Measurements from ENCODE around the gene CDKN1B.

The CDKN1B gene

GRCh38 chr12:12716793-12717585 lies at the start of gene CDKN1B:
Gene CDKN1B (plus strand): TSS chr12:12717368. CDS start chr12:12717840, 472 bp downstream.
- TF ChIP-seq ZBTB7A (IDR thresholded peaks at IDR 0.05; ENCODE audit: low read depth): peak; percentile 52; the same call in 1 of the 2 replicates
- TF ChIP-seq TCF12 (IDR thresholded peaks at IDR 0.05; ENCODE audit: low read depth): no peak; the same call in 1 of the 2 replicates
- TF ChIP-seq TAF1 (IDR thresholded peaks at IDR 0.05; ENCODE audit: low read depth): peak; percentile 68
- TF ChIP-seq, protein P1, sequence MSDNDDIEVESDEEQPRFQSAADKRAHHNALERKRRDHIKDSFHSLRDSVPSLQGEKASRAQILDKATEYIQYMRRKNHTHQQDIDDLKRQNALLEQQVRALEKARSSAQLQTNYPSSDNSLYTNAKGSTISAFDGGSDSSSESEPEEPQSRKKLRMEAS (IDR thresholded peaks at IDR 0.05): peak; percentile 80
- TF ChIP-seq CREB1 (IDR thresholded peaks at IDR 0.05; ENCODE audit: low read depth): no peak
- peak; percentile 90 for TF ChIP-seq YY1 (IDR thresholded peaks at IDR 0.05; ENCODE audit: low read depth)
- TF ChIP-seq NFIC (IDR thresholded peaks at IDR 0.05): peak; percentile 82
- TF ChIP-seq, protein P2, sequence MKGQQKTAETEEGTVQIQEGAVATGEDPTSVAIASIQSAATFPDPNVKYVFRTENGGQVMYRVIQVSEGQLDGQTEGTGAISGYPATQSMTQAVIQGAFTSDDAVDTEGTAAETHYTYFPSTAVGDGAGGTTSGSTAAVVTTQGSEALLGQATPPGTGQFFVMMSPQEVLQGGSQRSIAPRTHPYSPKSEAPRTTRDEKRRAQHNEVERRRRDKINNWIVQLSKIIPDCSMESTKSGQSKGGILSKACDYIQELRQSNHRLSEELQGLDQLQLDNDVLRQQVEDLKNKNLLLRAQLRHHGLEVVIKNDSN (IDR thresholded peaks at IDR 0.05): peak; percentile 88
- no peak for TF ChIP-seq RAD21 (IDR thresholded peaks at IDR 0.05; ENCODE audit: low read depth)
- no peak; the same call in none of the 2 replicates for TF ChIP-seq TEAD4 (IDR thresholded peaks at IDR 0.05)
- no peak for TF ChIP-seq CEBPB (IDR thresholded peaks at IDR 0.05)
- no peak for TF ChIP-seq REST (IDR thresholded peaks at IDR 0.05; ENCODE audit: low read depth)
- TF ChIP-seq FOXM1 (IDR thresholded peaks at IDR 0.05; ENCODE audit: borderline replicate concordance, low read depth): peak; percentile 67; the same call in 1 of the 2 replicates
- TF ChIP-seq EP300 (IDR thresholded peaks at IDR 0.05; ENCODE audit: borderline replicate concordance): peak; percentile 53; the same call in 1 of the 2 replicates
- no peak; the same call in 1 of the 2 replicates for TF ChIP-seq EGR1 (IDR thresholded peaks at IDR 0.05)

- TF ChIP-seq EGR1 (IDR thresholded peaks at IDR 0.05) (no peak), ZBTB7A (IDR thresholded peaks at IDR 0.05; ENCODE audit: low read depth) (no peak), TCF12 (IDR thresholded peaks at IDR 0.05; ENCODE audit: low read depth) (no peak), REST (IDR thresholded peaks at IDR 0.05; ENCODE audit: low read depth) (no peak), EP300 (IDR thresholded peaks at IDR 0.05; ENCODE audit: borderline replicate concordance) (no peak)
- TF ChIP-seq, protein P1 (IDR thresholded peaks at IDR 0.05): no peak
These were observed 49.2 kb upstream of the CDKN1B start for GRCh38 chr12:12668005-12668404.

DNA sequence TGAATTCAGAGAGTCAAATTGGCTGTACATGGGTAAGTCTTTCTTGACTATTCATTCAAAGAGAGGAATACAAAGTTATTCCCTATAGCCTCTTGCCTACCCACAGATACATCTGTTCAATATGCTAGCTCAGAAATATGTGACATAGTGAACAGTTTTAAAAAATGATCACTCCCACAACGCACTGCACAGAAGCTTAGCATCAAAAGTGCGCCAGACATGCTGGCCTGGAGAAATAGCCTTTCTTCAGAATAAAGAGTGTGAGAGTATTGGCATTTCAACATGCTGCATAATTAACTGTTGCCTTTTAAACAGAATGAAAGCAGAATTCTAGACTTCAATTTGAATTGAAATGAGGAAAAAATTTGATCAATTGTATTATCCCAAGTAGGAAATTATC lies 48.1 kb upstream of the CDKN1B start:
- TF ChIP-seq EGR1 (IDR thresholded peaks at IDR 0.05): no peak
- TF ChIP-seq ZBTB7A (IDR thresholded peaks at IDR 0.05; ENCODE audit: low read depth): no peak
- no peak for TF ChIP-seq YY1 (IDR thresholded peaks at IDR 0.05; ENCODE audit: low read depth)
- no peak for TF ChIP-seq REST (IDR thresholded peaks at IDR 0.05; ENCODE audit: low read depth)
- no peak for TF ChIP-seq EP300 (IDR thresholded peaks at IDR 0.05; ENCODE audit: borderline replicate concordance)
- no peak for TF ChIP-seq CEBPB (IDR thresholded peaks at IDR 0.05)
- no peak for TF ChIP-seq FOXM1 (IDR thresholded peaks at IDR 0.05; ENCODE audit: borderline replicate concordance, low read depth)
- TF ChIP-seq, protein P1 (IDR thresholded peaks at IDR 0.05): no peak
- TF ChIP-seq, protein P2 (IDR thresholded peaks at IDR 0.05): no peak
- no peak for TF ChIP-seq TAF1 (IDR thresholded peaks at IDR 0.05; ENCODE audit: low read depth)
- no peak for TF ChIP-seq TEAD4 (IDR thresholded peaks at IDR 0.05)
